Tibial artery (tissue), 4 donors: ENCODE measurements around the gene CDK13.

ENCODE experiments used
- DNase-seq, 2 donors: peaks; one replicate each; pipeline ENCODE4 v3.0.0-alpha.2; 2019
- H3K27ac ChIP-seq, 2 donors: fragments of 200-600 bp; sonication (generic) in 1 of 2; 1 replicate in 1 of 2; 2 replicates in 1 of 2; pipeline ENCODE4 v1.5.1; 2018 to 2019; ENCODE audit warnings: mild to moderate bottlenecking in 1 of 2
- H3K27me3 ChIP-seq, 2 donors: fragments of 200-600 bp; sonication (generic) in 1 of 2; one replicate each; pipeline versions ENCODE4 v1.5.1 to v1.6.0; 2016 to 2019
- H3K36me3 ChIP-seq, 3 donors: fragments of 200-600 bp; sonication (generic) in 2 of 3; one replicate each; pipeline ENCODE4 v1.5.1; 2016 to 2019; ENCODE audit warnings: mild to moderate bottlenecking in 2 of 3
- H3K4me1 ChIP-seq, 4 donors: fragments of 200-600 bp; sonication (generic) in 2 of 4; 1 replicate in 3 of 4; 2 replicates in 1 of 4; pipeline ENCODE4 v1.5.1; 2016 to 2019
- H3K4me3 ChIP-seq, 2 donors: fragments of 200-600 bp; sonication (generic) in 1 of 2; 1 replicate in 1 of 2; 2 replicates in 1 of 2; pipeline ENCODE4 v1.5.1; 2018 to 2019; ENCODE audit warnings: mild to moderate bottlenecking in 2 of 2
- H3K9me3 ChIP-seq, 3 donors: fragments of 200-600 bp; sonication (generic) in 1 of 3; one replicate each; pipeline ENCODE4 v1.5.1; 2016 to 2019
- intact Hi-C: fragments of 100-400 bp; cut with DNase I; formaldehyde crosslinking; loops from one replicate; pipeline ENCODE4 v1.15.0; 2023; ENCODE audit warnings: low total_unique reads
- TF ChIP-seq, protein P1 (sequence below), 2 experiments: fragments of 200-600 bp in 1 of 2; fragments of 450-650 bp in 1 of 2; IDR thresholded peaks; one replicate each; pipeline ENCODE4 v1.5.1; 2017 to 2019; ENCODE audit warnings: antibody characterized with exemption in 2 of 2, mild to moderate bottlenecking in 1 of 2, moderate library complexity in 1 of 2

The CDK13 gene

DNA sequence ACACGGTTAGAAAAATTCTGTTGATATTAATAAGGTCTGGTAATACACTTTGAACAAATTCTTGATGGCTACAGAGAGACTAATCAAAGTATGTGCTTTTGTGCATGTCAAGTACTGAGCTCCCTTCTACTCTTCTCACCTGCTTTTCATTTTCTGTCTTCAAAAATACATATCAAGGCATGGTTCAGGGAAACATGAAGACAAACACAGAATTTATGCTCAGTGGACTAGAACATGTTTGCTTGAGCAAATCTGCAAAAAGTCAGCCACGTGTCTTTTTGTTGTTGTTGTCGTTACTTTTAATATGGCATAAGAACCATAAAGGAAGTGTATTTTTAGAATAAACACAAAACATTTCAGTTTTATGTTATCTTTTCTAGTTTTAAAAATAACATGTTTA is 21.9 kb downstream of the CDK13 start:
- TF ChIP-seq, protein P1, sequence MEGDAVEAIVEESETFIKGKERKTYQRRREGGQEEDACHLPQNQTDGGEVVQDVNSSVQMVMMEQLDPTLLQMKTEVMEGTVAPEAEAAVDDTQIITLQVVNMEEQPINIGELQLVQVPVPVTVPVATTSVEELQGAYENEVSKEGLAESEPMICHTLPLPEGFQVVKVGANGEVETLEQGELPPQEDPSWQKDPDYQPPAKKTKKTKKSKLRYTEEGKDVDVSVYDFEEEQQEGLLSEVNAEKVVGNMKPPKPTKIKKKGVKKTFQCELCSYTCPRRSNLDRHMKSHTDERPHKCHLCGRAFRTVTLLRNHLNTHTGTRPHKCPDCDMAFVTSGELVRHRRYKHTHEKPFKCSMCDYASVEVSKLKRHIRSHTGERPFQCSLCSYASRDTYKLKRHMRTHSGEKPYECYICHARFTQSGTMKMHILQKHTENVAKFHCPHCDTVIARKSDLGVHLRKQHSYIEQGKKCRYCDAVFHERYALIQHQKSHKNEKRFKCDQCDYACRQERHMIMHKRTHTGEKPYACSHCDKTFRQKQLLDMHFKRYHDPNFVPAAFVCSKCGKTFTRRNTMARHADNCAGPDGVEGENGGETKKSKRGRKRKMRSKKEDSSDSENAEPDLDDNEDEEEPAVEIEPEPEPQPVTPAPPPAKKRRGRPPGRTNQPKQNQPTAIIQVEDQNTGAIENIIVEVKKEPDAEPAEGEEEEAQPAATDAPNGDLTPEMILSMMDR (IDR thresholded peaks at IDR 0.05) = no peak
- H3K4me1 ChIP-seq = peaks cover 0 to 72% (median 16%) of the 10 kb centered on the region in 4 donors
- intact Hi-C loops = no loop called here

DNA sequence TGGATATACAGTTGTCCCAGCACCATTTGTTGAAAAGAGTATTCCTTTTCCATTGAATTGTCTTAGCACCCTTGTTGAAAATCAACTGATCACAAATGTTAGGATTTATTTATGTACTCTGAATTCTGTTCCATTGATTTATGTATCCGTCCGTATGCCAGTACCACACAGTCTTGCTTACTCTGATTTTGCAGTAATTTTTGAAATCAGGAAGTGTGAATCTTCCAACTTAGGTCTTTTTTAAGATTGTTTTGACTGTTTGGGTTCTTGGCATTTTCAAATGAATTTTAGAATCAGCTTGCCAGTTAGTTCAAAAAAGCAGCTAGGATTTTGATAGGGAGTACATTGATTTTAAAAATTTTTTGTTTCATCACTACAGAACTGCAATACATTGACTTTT is 23.7 kb downstream of the CDK13 start:
- H3K27me3 ChIP-seq = no peaks in the 10 kb centered on the region
- intact Hi-C loops = no loop called here
- H3K27ac ChIP-seq = no peak overlapping the region
- no peaks in the 10 kb centered on the region for H3K36me3 ChIP-seq
- DNase-seq = no peak
- H3K4me3 ChIP-seq = no peak overlapping the region
- no peaks in the 10 kb centered on the region for H3K9me3 ChIP-seq
- TF ChIP-seq, protein P1 (IDR thresholded peaks at IDR 0.05) = no peak
- peaks cover 0 to 83% (median 25%) of the 10 kb centered on the region in 4 donors for H3K4me1 ChIP-seq

More for the DNA sequence above, 21.9 kb downstream of the CDK13 start:
- H3K9me3 ChIP-seq = no peaks in the 10 kb centered on the region
- H3K27me3 ChIP-seq = no peaks in the 10 kb centered on the region
- no peak for DNase-seq
- no peak overlapping the region for H3K4me3 ChIP-seq
- no peaks in the 10 kb centered on the region for H3K36me3 ChIP-seq
- no peak overlapping the region for H3K27ac ChIP-seq

DNA sequence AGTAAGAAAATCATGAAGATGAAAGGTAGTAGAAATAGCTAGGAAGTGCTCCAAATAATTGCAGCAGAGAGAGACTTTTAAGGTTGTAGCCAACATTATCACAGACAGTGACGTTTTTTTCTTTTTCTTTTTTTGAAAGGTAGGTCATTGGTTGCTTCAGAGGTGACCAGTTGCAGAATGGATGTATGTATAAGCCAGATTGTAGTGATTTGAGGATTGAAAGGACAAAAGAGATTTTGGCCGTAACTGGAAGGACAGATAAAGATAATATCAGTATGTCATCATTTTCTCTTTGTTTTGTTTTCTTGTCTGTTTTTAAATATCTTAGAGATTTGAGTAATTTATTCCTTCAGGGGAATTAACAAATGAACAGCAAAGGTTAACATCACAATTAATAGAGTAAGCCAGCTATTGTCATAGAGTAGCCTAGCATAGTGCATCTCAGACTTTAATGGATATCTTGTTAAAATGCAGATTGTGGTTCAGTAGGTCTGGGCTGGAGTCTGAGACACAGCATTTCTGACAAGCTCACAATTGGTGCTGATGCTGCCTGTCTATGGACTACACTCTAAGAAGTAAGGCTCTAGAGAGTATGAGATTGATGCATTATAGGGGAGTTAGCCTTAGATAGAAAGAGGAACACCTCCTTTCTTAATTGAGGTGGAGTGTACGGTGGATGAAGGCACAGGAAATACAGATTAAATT is 28.3 kb downstream of the CDK13 start:
- no peak overlapping the region for H3K27ac ChIP-seq
- no peaks in the 10 kb centered on the region for H3K9me3 ChIP-seq
- H3K4me1 ChIP-seq = peaks cover 0 to 71% (median 18%) of the 10 kb centered on the region in 4 donors
- no peaks in the 10 kb centered on the region for H3K27me3 ChIP-seq
- intact Hi-C loops = no loop called here
- DNase-seq = no peak
- no peak overlapping the region for H3K4me3 ChIP-seq
- TF ChIP-seq, protein P1 (IDR thresholded peaks at IDR 0.05) = no peak
- H3K36me3 ChIP-seq = no peaks in the 10 kb centered on the region

GRCh38 chr7:39979406-39980073 is 29.5 kb downstream of the CDK13 start:
- Histone ChIP-seq H3K36me3 (no peaks in the 10 kb centered on the region), H3K9me3 (no peaks in the 10 kb centered on the region), H3K27ac (no peak overlapping the region), H3K27me3 (no peaks in the 10 kb centered on the region), H3K4me1 (peaks cover 0 to 74% (median 22%) of the 10 kb centered on the region in 4 donors), H3K4me3 (no peak overlapping the region)
- intact Hi-C loops = no loop called here
- TF ChIP-seq, protein P1 (IDR thresholded peaks at IDR 0.05) = no peak
- DNase-seq = no peak

GRCh38 chr7:39985398-39985918 is 35.4 kb downstream of the CDK13 start:
- Histone ChIP-seq H3K4me3 (no peak overlapping the region), H3K4me1 (peaks cover 0 to 57% (median 12%) of the 10 kb centered on the region in 4 donors), H3K36me3 (peaks cover 0 to 10% (median 6%) of the 10 kb centered on the region in 3 donors), H3K9me3 (no peaks in the 10 kb centered on the region), H3K27ac (no peak overlapping the region), H3K27me3 (no peaks in the 10 kb centered on the region)
- intact Hi-C loops = no loop called here
- DNase-seq = no peak
- TF ChIP-seq, protein P1 (IDR thresholded peaks at IDR 0.05) = no peak
